HL-60 (cell line): ENCODE data around the gene NHLRC3.

ENCODE experiments used
- CTCF ChIP-seq: IDR thresholded peaks from one replicate; pipeline ENCODE4 v1.5.1; 2011; ENCODE audit warnings: low read length, control low read depth, inconsistent platforms; ENCODE audit not compliant: insufficient read depth
- POLR2AphosphoS5 ChIP-seq: IDR thresholded peaks from 2 replicates; pipeline ENCODE4 v1.6.1; 2012; ENCODE audit warnings: low read depth
- REST ChIP-seq: IDR thresholded peaks from 2 replicates; pipeline ENCODE4 v1.6.1; 2012; ENCODE audit warnings: low read depth; ENCODE audit not compliant: insufficient replicate concordance
- SPI1 ChIP-seq: IDR thresholded peaks from 2 replicates; pipeline ENCODE4 v1.6.1; 2012; ENCODE audit warnings: low read depth, mild to moderate bottlenecking, borderline replicate concordance

- TF ChIP-seq POLR2AphosphoS5 (no peak; the same call in 1 of the 2 replicates), CTCF (no peak), REST (no peak), SPI1 (no peak)
Measured at GRCh38 chr13:39038569-39039030, 344 bp downstream of the NHLRC3 start.
